ENCODE data around the gene ETFBKMT.
"Not testable (repeated sequence)": the region's sequence is repeated elsewhere in the genome, so short reads cannot be mapped to it uniquely, and the experiment has no call there.

GRCh38 chr12:31708118-31708517 is 48.6 kb downstream of the ETFBKMT start:
- TF ChIP-seq, protein P1, sequence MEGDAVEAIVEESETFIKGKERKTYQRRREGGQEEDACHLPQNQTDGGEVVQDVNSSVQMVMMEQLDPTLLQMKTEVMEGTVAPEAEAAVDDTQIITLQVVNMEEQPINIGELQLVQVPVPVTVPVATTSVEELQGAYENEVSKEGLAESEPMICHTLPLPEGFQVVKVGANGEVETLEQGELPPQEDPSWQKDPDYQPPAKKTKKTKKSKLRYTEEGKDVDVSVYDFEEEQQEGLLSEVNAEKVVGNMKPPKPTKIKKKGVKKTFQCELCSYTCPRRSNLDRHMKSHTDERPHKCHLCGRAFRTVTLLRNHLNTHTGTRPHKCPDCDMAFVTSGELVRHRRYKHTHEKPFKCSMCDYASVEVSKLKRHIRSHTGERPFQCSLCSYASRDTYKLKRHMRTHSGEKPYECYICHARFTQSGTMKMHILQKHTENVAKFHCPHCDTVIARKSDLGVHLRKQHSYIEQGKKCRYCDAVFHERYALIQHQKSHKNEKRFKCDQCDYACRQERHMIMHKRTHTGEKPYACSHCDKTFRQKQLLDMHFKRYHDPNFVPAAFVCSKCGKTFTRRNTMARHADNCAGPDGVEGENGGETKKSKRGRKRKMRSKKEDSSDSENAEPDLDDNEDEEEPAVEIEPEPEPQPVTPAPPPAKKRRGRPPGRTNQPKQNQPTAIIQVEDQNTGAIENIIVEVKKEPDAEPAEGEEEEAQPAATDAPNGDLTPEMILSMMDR (IDR thresholded peaks at IDR 0.05 in 2 of 3, conservative IDR thresholded peaks at IDR 0.05 in 1 of 3; ENCODE audit: borderline replicate concordance in 1 of 3, insufficient read depth in 1 of 3, low read depth in 2 of 3, low read length in 2 of 3): not testable (repeated sequence)
- TF ChIP-seq EZH2 (IDR thresholded peaks at IDR 0.05): not testable (repeated sequence)

Measured in HCT116 (cell line).